WI38 (cell line): ENCODE data around the gene AQP12A.

ENCODE experiments used
- H3K4me3 ChIP-seq: 2 replicates; pipeline ENCODE4 v1.5.1; 2011; ENCODE audit warnings: low read depth, mild to moderate bottlenecking, control low read depth, low read length
- CTCF ChIP-seq: IDR thresholded peaks from 2 replicates; pipeline ENCODE4 v1.5.1; 2012; ENCODE audit warnings: low read depth, mild to moderate bottlenecking, control low read depth, low read length

AQP12A gene

GRCh38 chr2:240745456-240745855 lies 53.8 kb downstream of the AQP12A start:
- no peak overlapping the region for H3K4me3 ChIP-seq
- TF ChIP-seq CTCF: no peak

- no peak for TF ChIP-seq CTCF
- no peak overlapping the region for H3K4me3 ChIP-seq
Observed at GRCh38 chr2:240745962-240746361, 54.3 kb downstream of the AQP12A start.

GRCh38 chr2:240746671-240747070 lies 55.0 kb downstream of the AQP12A start:
- no peak overlapping the region for H3K4me3 ChIP-seq
- no peak for TF ChIP-seq CTCF

GRCh38 chr2:240747256-240747655 lies 55.6 kb downstream of the AQP12A start:
- H3K4me3 ChIP-seq: no peak overlapping the region

More at GRCh38 chr2:240747256-240747655, 55.6 kb downstream of the AQP12A start:
- TF ChIP-seq CTCF: no peak
